GM12878 (cell line): ENCODE results near the gene PHF1. TPM values are rescaled to one million over a fixed set of nuclear protein-coding genes. Genes with fewer than 3 reads are reported as not detected.

Experiments
- ATAC-seq: fragments of 200-7000 bp; cut with Tn5 transposase; 3 replicates; pipeline ENCODE4 v1.9.1; 2020; ENCODE audit warnings: mild to moderate bottlenecking, moderate library complexity
- BruUV-seq: library from RNA; stranded (reverse); fragments of 400-500 nt; replicated peaks from 2 replicates; lab custom pipeline; 2021; lab: Mats Ljungman, UMichigan
- CTCF ChIA-PET: fragments of 300-600 bp; sonication (Branson Sonifier 250); formaldehyde crosslinking; extraction: SDS; loops from one replicate; lab custom pipeline; 2021; ENCODE audit warnings: inconsistent platforms; lab: Yijun Ruan, JAX
- POLR2A ChIA-PET: fragments of 350-600 bp; formaldehyde crosslinking; extraction: SDS; loops from one replicate; lab custom pipeline; 2021; ENCODE audit warnings: inconsistent platforms; lab: Charles Lee
- RAD21 ChIA-PET: fragments of 300-600 bp; sonication (Branson Sonifier 250); formaldehyde crosslinking; loops from one replicate; lab custom pipeline; 2023; ENCODE audit warnings: antibody characterized with exemption; ENCODE audit not compliant: unreplicated experiment; lab: Charles Lee
- SMC1A ChIA-PET: fragments of 300-600 bp; sonication (Branson Sonifier 250); formaldehyde crosslinking; loops from one replicate; lab custom pipeline; 2023; ENCODE audit not compliant: unreplicated experiment, uncharacterized antibody; lab: Charles Lee
- DNase-seq: peaks from one replicate; pipeline ENCODE4 v3.0.0-alpha.2; 2011; ENCODE audit warnings: low read depth, low spot score
- FAIRE-seq: peaks from 3 replicates; lab custom pipeline; 2011; peaks lifted over from hg19 to GRCh38; lab: Jason Lieb, UNC
- H2AFZ ChIP-seq: 2 replicates; pipeline ENCODE4 v1.6.0; 2011; ENCODE audit warnings: low read depth, low read length, control low read depth; ENCODE audit not compliant: control insufficient read depth
- H3K27ac ChIP-seq: 2 replicates; pipeline ENCODE4 v1.5.1; 2011; ENCODE audit warnings: control low read depth; ENCODE audit not compliant: control insufficient read depth, insufficient read depth
- H3K27me3 ChIP-seq, 2 experiments: replicated peaks in 1 of 2; 2 replicates each; pipeline versions ENCODE4 v1.6.0 to v1.6.1; 2011; ENCODE audit warnings: low read length in 1 of 2; ENCODE audit not compliant: control insufficient read depth in 2 of 2, insufficient read depth in 2 of 2
- H3K36me3 ChIP-seq, 2 experiments: 2 replicates each; pipeline ENCODE4 v1.5.1; 2011; ENCODE audit warnings: low read length in 1 of 2; ENCODE audit not compliant: control insufficient read depth in 2 of 2, insufficient read depth in 2 of 2
- H3K4me1 ChIP-seq: 2 replicates; pipeline ENCODE4 v1.6.1; 2011; ENCODE audit warnings: mild to moderate bottlenecking, low read length, moderate library complexity, mixed read lengths; ENCODE audit not compliant: control insufficient read depth, insufficient read depth
- H3K4me2 ChIP-seq: 2 replicates; pipeline ENCODE4 v1.6.0; 2011; ENCODE audit warnings: control low read depth; ENCODE audit not compliant: control insufficient read depth, insufficient read depth
- H3K4me3 ChIP-seq: fragments of 200-600 bp; sonication (generic); 2 replicates; pipeline ENCODE4 v1.5.1; 2016
- H3K79me2 ChIP-seq: 2 replicates; pipeline ENCODE4 v1.6.0; 2011; ENCODE audit warnings: low read length; ENCODE audit not compliant: control insufficient read depth, insufficient read depth
- H3K9ac ChIP-seq: 2 replicates; pipeline ENCODE4 v1.8.0; 2011; ENCODE audit warnings: low read length, control low read depth, mixed read lengths; ENCODE audit not compliant: control insufficient read depth, insufficient read depth
- H3K9me3 ChIP-seq: replicated peaks from 3 replicates; pipeline ENCODE4 v1.5.1; 2011; ENCODE audit warnings: mild to moderate bottlenecking, low read length; ENCODE audit not compliant: control insufficient read depth, insufficient read depth
- H4K20me1 ChIP-seq: 2 replicates; pipeline ENCODE4 v1.6.0; 2011; ENCODE audit not compliant: control insufficient read depth, insufficient read depth
- CHD2 ChIP-seq: IDR thresholded peaks from 2 replicates; pipeline ENCODE4 v1.6.1; 2011; ENCODE audit warnings: low read depth, low read length, improper control_type of control experiment, borderline replicate concordance
- CUX1 ChIP-seq: IDR thresholded peaks from 2 replicates; pipeline ENCODE4 v1.6.1; 2012; ENCODE audit warnings: improper control_type of control experiment, low read depth, low read length; ENCODE audit not compliant: insufficient replicate concordance
- EGR1 ChIP-seq, 2 experiments: IDR thresholded peaks; 1 replicate in 1 of 2; 2 replicates in 1 of 2; pipeline ENCODE4 v1.6.1; 2011 to 2012; ENCODE audit warnings: low read depth in 2 of 2, low read length in 2 of 2, borderline replicate concordance in 1 of 2, mild to moderate bottlenecking in 1 of 2, moderate library complexity in 1 of 2
- EP300 ChIP-seq, 2 experiments: fragments of 150-350 bp in 1 of 2; IDR thresholded peaks; 2 replicates each; pipeline ENCODE4 v1.6.1; 2011 to 2012; ENCODE audit warnings: low read depth in 2 of 2, low read length in 2 of 2, borderline replicate concordance in 1 of 2, improper control_type of control experiment in 1 of 2, inconsistent platforms in 1 of 2; ENCODE audit not compliant: control insufficient read depth in 1 of 2
- HDAC2 ChIP-seq: fragments of 200-600 bp; sonication (generic); IDR thresholded peaks from 2 replicates; pipeline ENCODE4 v1.6.1; 2017
- IKZF2 ChIP-seq, 2 experiments: fragments of 450-650 bp; IDR thresholded peaks; 2 replicates each; pipeline ENCODE4 v1.6.1; 2017; ENCODE audit warnings: mild to moderate bottlenecking in 2 of 2, moderate library complexity in 2 of 2
- MYB ChIP-seq: fragments of 150-350 bp; IDR thresholded peaks from 2 replicates; pipeline ENCODE4 v1.6.1; 2014; ENCODE audit warnings: mild to moderate bottlenecking, low read depth, low read length, borderline replicate concordance
- PBX3 ChIP-seq: IDR thresholded peaks from 2 replicates; pipeline ENCODE4 v1.6.1; 2011; ENCODE audit warnings: mild to moderate bottlenecking, low read depth, low read length, moderate library complexity; ENCODE audit not compliant: insufficient replicate concordance
- POLR2AphosphoS5 ChIP-seq: IDR thresholded peaks from 2 replicates; pipeline ENCODE4 v1.6.1; 2011; ENCODE audit warnings: mild to moderate bottlenecking, low read length, inconsistent platforms
- SMAD5 ChIP-seq: IDR thresholded peaks from 2 replicates; pipeline ENCODE4 v1.6.1; 2016; ENCODE audit warnings: antibody characterized with exemption, low read depth
- USF2 ChIP-seq: IDR thresholded peaks from 2 replicates; pipeline ENCODE4 v1.6.1; 2011; ENCODE audit warnings: low read depth, low read length, improper control_type of control experiment, borderline replicate concordance
- ZBTB33 ChIP-seq: fragments of 450-650 bp; IDR thresholded peaks from 2 replicates; pipeline ENCODE4 v1.6.1; 2017; ENCODE audit warnings: mild to moderate bottlenecking
- ZZZ3 ChIP-seq: IDR thresholded peaks from 2 replicates; pipeline ENCODE4 v1.6.1; 2011; ENCODE audit warnings: low read depth; ENCODE audit not compliant: control insufficient read depth, insufficient read length
- WGBS: methylation state at CpG from one replicate; pipeline ENCODE4 v1.1.6; 2016; ENCODE audit warnings: low lambda C conversion rate; ENCODE audit not compliant: insufficient replicate concordance, insufficient coverage; ENCODE audit errors: missing lambda C conversion rate; 5-methylcytosine and 5-hydroxymethylcytosine counted together
- in situ Hi-C: fragments of 300-500 bp; cut with MboI; formaldehyde crosslinking; loops from 9 replicates; pipeline ENCODE4 v1.14.3; 2018; ENCODE audit warnings: mixed read lengths
- intact Hi-C: fragments of 100-400 bp; cut with micrococcal nuclease; formaldehyde crosslinking; loops from one replicate; pipeline ENCODE4 v1.14.2; 2022; ENCODE audit not compliant: unreplicated experiment
- polyA plus RNA-seq, 11 experiments: library from polyadenylated mRNA; depleted of rRNA in 4 of 11; unstranded in 6 of 11; stranded (reverse) in 5 of 11; fragments of >200 nt; fragmentation: Nextera tagmentation in 4 of 11; fragmentation: Illumina TruSeq in 1 of 11; extraction: Ambion mirVana in 4 of 11; extraction: Trizol in 1 of 11; gene quantifications; 1 replicate in 1 of 11; 2 replicates in 10 of 11; pipeline versions ENCODE4 v1.2.1 to v1.2.3, GENCODE V29; 2011 to 2016; ENCODE audit warnings: inconsistent platforms in 2 of 11, missing spikeins in 2 of 11, low read depth in 1 of 11
- total RNA-seq, 4 experiments: library from RNA; depleted of rRNA in 3 of 4; stranded (reverse); fragments of >200 nt in 3 of 4; fragmentation: Illumina TruSeq in 1 of 4; extraction: Trizol in 1 of 4; gene quantifications; 2 replicates each; pipeline versions ENCODE4 v1.2.1 to v1.2.3, GENCODE V29; 2013 to 2021

Gene PHF1
- total and polyA plus RNA-seq, 10 of the 15 experiments (the other 5 are each of a cell fraction or from before 2014, with no cell fraction given): 1.3 to 17.8 (median 6.2) TPM

- SMC1A ChIA-PET: no interaction called here
- POLR2A ChIA-PET: no interaction called here
- no peak for FAIRE-seq
- TF ChIP-seq CHD2 (no peak), ZZZ3 (no peak), EP300 (IDR thresholded peaks at IDR 0.05; ENCODE audit: borderline replicate concordance in 1 of 2, control insufficient read depth in 1 of 2, low read depth in 2 of 2, low read length in 2 of 2) (no peak), SMAD5 (no peak), ZBTB33 (no peak), MYB (no peak), HDAC2 (no peak), POLR2AphosphoS5 (no peak), CUX1 (no peak), EGR1 (IDR thresholded peaks at IDR 0.05; ENCODE audit: borderline replicate concordance in 1 of 2, low read depth in 2 of 2, low read length in 2 of 2) (no peak), PBX3 (no peak), USF2 (no peak), IKZF2 (IDR thresholded peaks at IDR 0.05) (no peak)
Observed at GRCh38 chr6:33440649-33441309, 30.0 kb downstream of the PHF1 start.

More at GRCh38 chr6:33440649-33441309, 30.0 kb downstream of the PHF1 start:
- Histone ChIP-seq H3K27ac (no peak overlapping the region), H3K4me1 (no peaks in the 10 kb centered on the region), H4K20me1 (no peaks in the 10 kb centered on the region; the same call in 1 of the 2 replicates), H3K4me3 (no peak overlapping the region), H3K4me2 (no peak overlapping the region), H3K36me3 (peaks cover 2 to 5% of the 10 kb centered on the region in 2 experiments; a peak in 3 of 4 replicates), H3K79me2 (no peaks in the 10 kb centered on the region), H3K9ac (no peak overlapping the region), H3K27me3 (no peaks in the 10 kb centered on the region), H3K9me3 (no peaks in the 10 kb centered on the region), H2AFZ (no peak overlapping the region)
- WGBS: 82% methylated on average over 19 of the region's 19 CpGs
- BruUV-seq: no TSS peak
- in situ Hi-C loops: no loop called here
- ChIA-PET CTCF (interaction anchor here (1.0 to 1.1 kb wide), 2 partner anchors 10 to 13 kb away, joined by 3 to 4 read pairs; partner anchors contain the start of gene ZBTB9), RAD21 (no interaction called here)
- no peak for DNase-seq
- no peak for ATAC-seq
- intact Hi-C loops: no loop called here
